ENCODE data around the gene THSD8. TPM values are rescaled to one million over a fixed set of nuclear protein-coding genes. Genes with fewer than 3 reads are reported as not detected.
A peak's percentile ranks its signal among the peaks of the same experiment; 100 is the strongest.
"Not testable (repeated sequence)": the region's sequence is repeated elsewhere in the genome, so short reads cannot be mapped to it uniquely, and the experiment has no call there.

THSD8 gene
- polyA plus RNA-seq, 4 donors = 2.9 to 4.0 (median 3.1) TPM; not detected in 1

- H3K27ac ChIP-seq (ENCODE audit: low read depth in 1 of 3, low read length in 2 of 3) = no peak overlapping the region
- 91 to 92% (median 91%) methylated on average over 18 of the region's 18 CpGs for WGBS, 3 donors
- no peaks in the 10 kb centered on the region for H3K9me3 ChIP-seq (ENCODE audit: control insufficient read depth in 2 of 2, insufficient read depth in 1 of 2, low read depth in 1 of 2, low read length in 1 of 2)
- DNase-seq (no peak), FAIRE-seq (no peak)
- no peak overlapping the region for H3K4me3 ChIP-seq (ENCODE audit: low read depth in 1 of 3, low read length in 3 of 3)
- H3K36me3 ChIP-seq (ENCODE audit: control insufficient read depth in 3 of 3, insufficient read depth in 2 of 3, low read depth in 1 of 3, low read length in 3 of 3) = no peaks in the 10 kb centered on the region
- peaks cover 0 to 12% (median 0%) of the 10 kb centered on the region in 3 donors for H3K4me1 ChIP-seq (ENCODE audit: control insufficient read depth in 3 of 3, insufficient read depth in 2 of 3, low read depth in 1 of 3, low read length in 2 of 3)
- peaks cover 3 to 72% (median 32%) of the 10 kb centered on the region in 3 donors for H3K27me3 ChIP-seq (ENCODE audit: control insufficient read depth in 3 of 3, insufficient read depth in 3 of 3, low read length in 3 of 3)
Measured at GRCh38 chr19:12842511-12842910, 40.6 kb downstream of the THSD8 start.

- FAIRE-seq (no peak), DNase-seq (no peak)
- WGBS, 3 donors = 75 to 85% (median 78%) methylated on average over 11 of the region's 11 CpGs
- Histone ChIP-seq H3K4me3 (ENCODE audit: low read depth in 1 of 3, low read length in 3 of 3) (no peak overlapping the region), H3K27ac (ENCODE audit: low read depth in 1 of 3, low read length in 2 of 3) (no peak overlapping the region), H3K36me3 (ENCODE audit: control insufficient read depth in 3 of 3, insufficient read depth in 2 of 3, low read depth in 1 of 3, low read length in 3 of 3) (no peaks in the 10 kb centered on the region), H3K9me3 (ENCODE audit: control insufficient read depth in 2 of 2, insufficient read depth in 1 of 2, low read depth in 1 of 2, low read length in 1 of 2) (no peaks in the 10 kb centered on the region), H3K4me1 (ENCODE audit: control insufficient read depth in 3 of 3, insufficient read depth in 2 of 3, low read depth in 1 of 3, low read length in 2 of 3) (peaks cover 0 to 11% (median 0%) of the 10 kb centered on the region in 3 donors), H3K27me3 (ENCODE audit: control insufficient read depth in 3 of 3, insufficient read depth in 3 of 3, low read length in 3 of 3) (peaks cover 0 to 69% (median 27%) of the 10 kb centered on the region in 3 donors)
Measured at GRCh38 chr19:12843328-12843727, 41.5 kb downstream of the THSD8 start.

- Histone ChIP-seq H3K4me3 (ENCODE audit: low read depth in 1 of 3, low read length in 3 of 3) (no peak overlapping the region), H3K36me3 (ENCODE audit: control insufficient read depth in 3 of 3, insufficient read depth in 2 of 3, low read depth in 1 of 3, low read length in 3 of 3) (no peaks in the 10 kb centered on the region), H3K27me3 (ENCODE audit: control insufficient read depth in 3 of 3, insufficient read depth in 3 of 3, low read length in 3 of 3) (peaks cover 0 to 61% (median 24%) of the 10 kb centered on the region in 3 donors), H3K27ac (ENCODE audit: low read depth in 1 of 3, low read length in 2 of 3) (no peak overlapping the region), H3K9me3 (ENCODE audit: control insufficient read depth in 2 of 2, insufficient read depth in 1 of 2, low read depth in 1 of 2, low read length in 1 of 2) (no peaks in the 10 kb centered on the region), H3K4me1 (ENCODE audit: control insufficient read depth in 3 of 3, insufficient read depth in 2 of 3, low read depth in 1 of 3, low read length in 2 of 3) (peaks cover 0 to 11% (median 0%) of the 10 kb centered on the region in 3 donors)
- WGBS, 3 donors = 66 to 81% (median 67%) methylated on average over 3 of the region's 3 CpGs
- DNase-seq (no peak), FAIRE-seq (no peak)
Measured at GRCh38 chr19:12843999-12844732, 42.3 kb downstream of the THSD8 start.

- not testable (repeated sequence) for H3K4me1 ChIP-seq (ENCODE audit: control insufficient read depth in 3 of 3, insufficient read depth in 2 of 3, low read depth in 1 of 3, low read length in 2 of 3); FAIRE-seq
- 71 to 82% (median 78%) methylated on average over 7 of the region's 7 CpGs for WGBS, 3 donors
Measured at GRCh38 chr19:12846613-12847012, 44.7 kb downstream of the THSD8 start.

GRCh38 chr19:12847159-12848139, 45.6 kb downstream of the THSD8 start:
- Histone ChIP-seq H3K27ac (ENCODE audit: low read depth in 1 of 3, low read length in 2 of 3) (no peak overlapping the region), H3K4me1 (ENCODE audit: control insufficient read depth in 3 of 3, insufficient read depth in 2 of 3, low read depth in 1 of 3, low read length in 2 of 3) (peaks cover 0 to 7% (median 0%) of the 10 kb centered on the region in 3 donors), H3K27me3 (ENCODE audit: control insufficient read depth in 3 of 3, insufficient read depth in 3 of 3, low read length in 3 of 3) (peaks cover 0 to 31% (median 4%) of the 10 kb centered on the region in 3 donors), H3K4me3 (ENCODE audit: low read depth in 1 of 3, low read length in 3 of 3) (no peak overlapping the region), H3K9me3 (ENCODE audit: control insufficient read depth in 2 of 2, insufficient read depth in 1 of 2, low read depth in 1 of 2, low read length in 1 of 2) (no peaks in the 10 kb centered on the region), H3K36me3 (ENCODE audit: control insufficient read depth in 3 of 3, insufficient read depth in 2 of 3, low read depth in 1 of 3, low read length in 3 of 3) (no peaks in the 10 kb centered on the region)
- DNase-seq (peak; percentile 72 to 91), FAIRE-seq (no peak)
- WGBS, 3 donors = 9 to 12% (median 11%) methylated on average over 53 to 69 of the region's 69 CpGs

More at GRCh38 chr19:12846613-12847012, 44.7 kb downstream of the THSD8 start:
- not testable (repeated sequence) for DNase-seq; H3K36me3 ChIP-seq (ENCODE audit: control insufficient read depth in 3 of 3, insufficient read depth in 2 of 3, low read depth in 1 of 3, low read length in 3 of 3); H3K9me3 ChIP-seq (ENCODE audit: control insufficient read depth in 2 of 2, insufficient read depth in 1 of 2, low read depth in 1 of 2, low read length in 1 of 2); H3K27ac ChIP-seq (ENCODE audit: low read depth in 1 of 3, low read length in 2 of 3); H3K4me3 ChIP-seq (ENCODE audit: low read depth in 1 of 3, low read length in 3 of 3)
- peaks cover 0 to 37% (median 9%) of the 10 kb centered on the region in 3 donors for H3K27me3 ChIP-seq (ENCODE audit: control insufficient read depth in 3 of 3, insufficient read depth in 3 of 3, low read length in 3 of 3)

Other genes starting within 250 kb of the THSD8 start
- 1 to 10 TPM in 2 of 4 donors, under 1 TPM in 1, not detected in 1; 0.45 to 3.0 (median 1.0) TPM for gene ZNF490, start 191.3 kb upstream of the THSD8 start, polyA plus RNA-seq
- gene ZNF791, start 191.1 kb upstream of the THSD8 start, polyA plus RNA-seq = 10 to 100 TPM in 1 of 4 donors, 1 to 10 TPM in 3; 4.7 to 17.7 (median 5.8) TPM
- 10 to 100 TPM; 42.7 to 64.8 (median 51.0) TPM for gene MAN2B1, start 135.3 kb upstream of the THSD8 start, polyA plus RNA-seq
- gene WDR83, start 135.3 kb upstream of the THSD8 start, polyA plus RNA-seq = 10 to 100 TPM; 10.9 to 23.8 (median 19.9) TPM
- 10 to 100 TPM; 61.5 to 96.9 (median 66.8) TPM for gene DHPS, start 120.2 kb upstream of the THSD8 start, polyA plus RNA-seq
- gene GNG14, start 114.1 kb upstream of the THSD8 start, polyA plus RNA-seq = not detected
- 10 to 100 TPM in 1 of 4 donors, 1 to 10 TPM in 3; 4.5 to 11.8 (median 7.2) TPM for gene FBXW9, start 105.4 kb upstream of the THSD8 start, polyA plus RNA-seq
- gene TNPO2, start 78.1 kb upstream of the THSD8 start, polyA plus RNA-seq = 10 to 100 TPM in 3 of 4 donors, 1 to 10 TPM in 1; 9.8 to 41.3 (median 19.7) TPM
- gene TRIR, start 67.4 kb upstream of the THSD8 start, polyA plus RNA-seq = 100 to 1,000 TPM; 210 to 376 (median 282) TPM
- 10 to 100 TPM; 62.1 to 85.4 (median 69.8) TPM for gene GET3, start 64.6 kb upstream of the THSD8 start, polyA plus RNA-seq
- gene BEST2, start 50.3 kb upstream of the THSD8 start, polyA plus RNA-seq = 1 to 10 TPM in 1 of 4 donors, under 1 TPM in 2, not detected in 1; 0.10 to 3.4 (median 0.16) TPM
- gene HOOK2, start 26.5 kb upstream of the THSD8 start, polyA plus RNA-seq = 100 to 1,000 TPM in 3 of 4 donors, 10 to 100 TPM in 1; 61.8 to 206 (median 167) TPM
- 100 to 1,000 TPM in 2 of 4 donors, 10 to 100 TPM in 2; 44.7 to 234 (median 135) TPM for gene JUNB, start 10.6 kb upstream of the THSD8 start, polyA plus RNA-seq
- 100 to 1,000 TPM; 285 to 523 (median 416) TPM for gene PRDX2, start 269 bp upstream of the THSD8 start, polyA plus RNA-seq
- 10 to 100 TPM in 2 of 4 donors, 1 to 10 TPM in 2; 3.1 to 22.3 (median 12.8) TPM for gene RNASEH2A, start 4.5 kb downstream of the THSD8 start, polyA plus RNA-seq
- gene RTBDN, start 32.5 kb downstream of the THSD8 start, polyA plus RNA-seq = 1 to 10 TPM in 1 of 4 donors, under 1 TPM in 2, not detected in 1; 0.64 to 1.7 (median 0.67) TPM
- gene MAST1, start 36.4 kb downstream of the THSD8 start, polyA plus RNA-seq = 1 to 10 TPM in 2 of 4 donors, under 1 TPM in 2; 0.54 to 3.3 (median 0.95) TPM
- 10 to 100 TPM in 2 of 4 donors, 1 to 10 TPM in 2; 6.5 to 43.1 (median 9.3) TPM for gene DNASE2, start 79.4 kb downstream of the THSD8 start, polyA plus RNA-seq
- under 1 TPM in 2 of 4 donors, not detected in 2; 0.09 to 0.13 TPM for gene KLF1, start 85.1 kb downstream of the THSD8 start, polyA plus RNA-seq
- gene GCDH, start 89.1 kb downstream of the THSD8 start, polyA plus RNA-seq = 10 to 100 TPM; 24.8 to 38.9 (median 28.3) TPM
- 1 to 10 TPM in 1 of 4 donors, under 1 TPM in 1, not detected in 2; 0.18 to 1.2 TPM for gene SYCE2, start 117.2 kb downstream of the THSD8 start, polyA plus RNA-seq
- 10 to 100 TPM; 32.4 to 74.4 (median 48.9) TPM for gene FARSA, start 131.6 kb downstream of the THSD8 start, polyA plus RNA-seq
- 100 to 1,000 TPM; 117 to 803 (median 435) TPM for gene CALR, start 136.5 kb downstream of the THSD8 start, polyA plus RNA-seq
- 100 to 1,000 TPM in 1 of 4 donors, 10 to 100 TPM in 3; 93.0 to 114 (median 98.4) TPM for gene RAD23A, start 143.8 kb downstream of the THSD8 start, polyA plus RNA-seq
- gene GADD45GIP1, start 155.2 kb downstream of the THSD8 start, polyA plus RNA-seq = 10 to 100 TPM; 27.0 to 42.2 (median 36.1) TPM
- under 1 TPM in 2 of 4 donors, not detected in 2; 0.12 to 0.16 TPM for gene DAND5, start 167.5 kb downstream of the THSD8 start, polyA plus RNA-seq
- 10 to 100 TPM in 2 of 4 donors, 1 to 10 TPM in 2; 2.9 to 31.4 (median 10.0) TPM for gene NFIX, start 193.4 kb downstream of the THSD8 start, polyA plus RNA-seq